K562 (cell line): Measurements from ENCODE around the gene ST6GALNAC6. TPM values are rescaled to one million over a fixed set of nuclear protein-coding genes. Genes with fewer than 3 reads are reported as not detected.

Experiments used
- ATF7 ChIP-seq: fragments of 450-650 bp; IDR thresholded peaks from 2 replicates; pipeline ENCODE4 v1.7.1; 2014; ENCODE audit warnings: mild to moderate bottlenecking, moderate library complexity
- CCNT2 ChIP-seq: IDR thresholded peaks from 2 replicates; pipeline ENCODE4 v1.6.1; 2011; ENCODE audit warnings: borderline replicate concordance, low read depth, mild to moderate bottlenecking, moderate library complexity, mixed read lengths, low read length; ENCODE audit not compliant: insufficient read length; ENCODE audit errors: extremely low read depth
- CHD2 ChIP-seq: IDR thresholded peaks from 2 replicates; pipeline ENCODE4 v1.6.1; 2011; ENCODE audit warnings: low read depth, low read length
- NCOA1 ChIP-seq: fragments of 450-650 bp; IDR thresholded peaks from 2 replicates; pipeline ENCODE4 v1.6.1; 2016; ENCODE audit warnings: low read depth
- NCOR1 ChIP-seq: fragments of 450-650 bp; IDR thresholded peaks from 2 replicates; pipeline ENCODE4 v1.6.1; 2016; ENCODE audit warnings: mild to moderate bottlenecking, moderate library complexity
- NFE2L1 ChIP-seq: fragments of 450-650 bp; IDR thresholded peaks from 2 replicates; pipeline ENCODE4 v1.6.1; 2016; ENCODE audit warnings: missing genetic modification characterization, low read depth, mild to moderate bottlenecking, missing compliant biosample characterization, moderate library complexity, borderline replicate concordance
- NKRF ChIP-seq: fragments of 450-650 bp; IDR thresholded peaks from 2 replicates; pipeline ENCODE4 v1.6.1; 2016; ENCODE audit warnings: borderline replicate concordance
- RBM22 ChIP-seq: fragments of 200-400 bp; formaldehyde crosslinking; IDR thresholded peaks from 2 replicates; pipeline ENCODE4 v1.6.1; 2018; ENCODE audit warnings: low read length, low read depth; ENCODE audit not compliant: poor library complexity, severe bottlenecking
- SRSF7 ChIP-seq: fragments of 200-400 bp; formaldehyde crosslinking; optimal IDR thresholded peaks from 2 replicates; pipeline ENCODE3; 2017; ENCODE audit warnings: mild to moderate bottlenecking, low read depth, low read length
- ZNF766 ChIP-seq: fragments of 200-800 bp; sonication (Bioruptor generic); conservative IDR thresholded peaks from 2 replicates; pipeline ENCODE4 v1.6.1; 2016; ENCODE audit warnings: missing genetic modification characterization, missing compliant biosample characterization
- polyA plus RNA-seq, 8 experiments: library from polyadenylated mRNA; depleted of rRNA in 4 of 8; stranded (reverse) in 5 of 8; unstranded in 3 of 8; fragments of >200 nt; fragmentation: Nextera tagmentation in 2 of 8; fragmentation: Illumina TruSeq in 1 of 8; extraction: Ambion mirVana in 2 of 8; extraction: Trizol in 1 of 8; gene quantifications; 2 replicates each; pipeline versions ENCODE4 v1.2.1 to v1.2.3, GENCODE V29; 2011 to 2014; ENCODE audit warnings: inconsistent platforms in 1 of 8, missing spikeins in 1 of 8
- total RNA-seq, 7 experiments: library from RNA; depleted of rRNA in 6 of 7; stranded (reverse); fragments of >200 nt in 6 of 7; fragmentation: Illumina TruSeq in 2 of 7; extraction: Trizol in 2 of 7; gene quantifications; 2 replicates each; pipeline versions ENCODE4 v1.2.1 to v1.2.3, GENCODE V29; 2011 to 2021; ENCODE audit warnings: low replicate concordance in 1 of 7
- TF ChIP-seq, protein P1 (sequence below): fragments of 450-650 bp; IDR thresholded peaks from 2 replicates; pipeline ENCODE4 v1.6.1; 2016; ENCODE audit warnings: low read depth
- TF ChIP-seq, protein P2 (sequence below): fragments of 200-800 bp; sonication (Bioruptor generic); IDR thresholded peaks from 2 replicates; pipeline ENCODE4 v1.6.1; 2017; ENCODE audit warnings: missing genetic modification characterization, missing compliant biosample characterization

ST6GALNAC6 gene
- total and polyA plus RNA-seq, 9 of the 15 experiments (the other 6 are each of a cell fraction or from before 2014, with no cell fraction given), result 0.13 to 23.0 (median 14.5) TPM

DNA sequence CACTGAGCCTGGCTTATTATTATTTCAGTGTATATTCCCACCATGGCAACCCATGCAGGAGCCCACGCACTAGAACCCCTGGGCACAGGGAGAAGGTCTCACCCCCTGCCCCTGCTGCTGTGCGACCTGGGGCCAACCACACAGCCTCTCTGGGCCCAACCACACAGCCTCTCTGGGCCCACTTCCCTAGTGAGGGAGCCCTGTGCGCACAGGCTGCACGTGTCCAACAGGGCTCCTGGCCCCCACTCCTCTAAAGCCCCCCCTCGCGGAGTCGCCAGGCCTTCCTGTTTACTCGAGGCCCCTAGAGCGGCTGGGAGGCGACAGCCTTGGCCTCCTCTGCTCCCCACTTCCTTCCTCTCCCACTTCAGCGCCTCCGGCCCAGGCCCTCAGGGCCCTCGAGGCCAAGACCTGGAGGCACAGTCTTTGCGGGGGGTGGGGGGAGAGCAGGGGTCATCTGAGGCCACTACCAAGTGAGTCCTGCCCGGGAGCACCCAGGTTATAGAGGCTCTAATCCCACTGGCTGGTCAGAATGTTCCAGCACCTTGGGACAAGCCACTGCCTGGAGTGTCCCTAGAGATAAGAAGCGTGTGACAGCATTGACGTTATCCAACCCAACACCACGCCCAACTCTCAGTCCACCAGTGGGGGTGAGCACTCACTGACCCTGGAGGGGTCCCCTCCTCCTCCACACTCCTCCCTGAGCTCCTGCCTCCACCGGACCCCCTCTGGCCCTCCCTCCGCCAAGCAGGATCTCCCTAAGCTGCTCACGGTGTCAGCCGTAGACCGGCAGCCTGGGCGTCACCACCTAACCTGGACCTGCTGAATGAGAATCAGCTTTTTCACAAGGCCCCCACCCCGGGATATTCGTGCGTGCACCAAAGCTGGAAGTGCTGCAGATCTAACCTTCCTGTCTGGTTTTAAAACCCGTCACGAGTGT lies 37.1 kb downstream of the ST6GALNAC6 start (continued):
- TF ChIP-seq, protein P1, sequence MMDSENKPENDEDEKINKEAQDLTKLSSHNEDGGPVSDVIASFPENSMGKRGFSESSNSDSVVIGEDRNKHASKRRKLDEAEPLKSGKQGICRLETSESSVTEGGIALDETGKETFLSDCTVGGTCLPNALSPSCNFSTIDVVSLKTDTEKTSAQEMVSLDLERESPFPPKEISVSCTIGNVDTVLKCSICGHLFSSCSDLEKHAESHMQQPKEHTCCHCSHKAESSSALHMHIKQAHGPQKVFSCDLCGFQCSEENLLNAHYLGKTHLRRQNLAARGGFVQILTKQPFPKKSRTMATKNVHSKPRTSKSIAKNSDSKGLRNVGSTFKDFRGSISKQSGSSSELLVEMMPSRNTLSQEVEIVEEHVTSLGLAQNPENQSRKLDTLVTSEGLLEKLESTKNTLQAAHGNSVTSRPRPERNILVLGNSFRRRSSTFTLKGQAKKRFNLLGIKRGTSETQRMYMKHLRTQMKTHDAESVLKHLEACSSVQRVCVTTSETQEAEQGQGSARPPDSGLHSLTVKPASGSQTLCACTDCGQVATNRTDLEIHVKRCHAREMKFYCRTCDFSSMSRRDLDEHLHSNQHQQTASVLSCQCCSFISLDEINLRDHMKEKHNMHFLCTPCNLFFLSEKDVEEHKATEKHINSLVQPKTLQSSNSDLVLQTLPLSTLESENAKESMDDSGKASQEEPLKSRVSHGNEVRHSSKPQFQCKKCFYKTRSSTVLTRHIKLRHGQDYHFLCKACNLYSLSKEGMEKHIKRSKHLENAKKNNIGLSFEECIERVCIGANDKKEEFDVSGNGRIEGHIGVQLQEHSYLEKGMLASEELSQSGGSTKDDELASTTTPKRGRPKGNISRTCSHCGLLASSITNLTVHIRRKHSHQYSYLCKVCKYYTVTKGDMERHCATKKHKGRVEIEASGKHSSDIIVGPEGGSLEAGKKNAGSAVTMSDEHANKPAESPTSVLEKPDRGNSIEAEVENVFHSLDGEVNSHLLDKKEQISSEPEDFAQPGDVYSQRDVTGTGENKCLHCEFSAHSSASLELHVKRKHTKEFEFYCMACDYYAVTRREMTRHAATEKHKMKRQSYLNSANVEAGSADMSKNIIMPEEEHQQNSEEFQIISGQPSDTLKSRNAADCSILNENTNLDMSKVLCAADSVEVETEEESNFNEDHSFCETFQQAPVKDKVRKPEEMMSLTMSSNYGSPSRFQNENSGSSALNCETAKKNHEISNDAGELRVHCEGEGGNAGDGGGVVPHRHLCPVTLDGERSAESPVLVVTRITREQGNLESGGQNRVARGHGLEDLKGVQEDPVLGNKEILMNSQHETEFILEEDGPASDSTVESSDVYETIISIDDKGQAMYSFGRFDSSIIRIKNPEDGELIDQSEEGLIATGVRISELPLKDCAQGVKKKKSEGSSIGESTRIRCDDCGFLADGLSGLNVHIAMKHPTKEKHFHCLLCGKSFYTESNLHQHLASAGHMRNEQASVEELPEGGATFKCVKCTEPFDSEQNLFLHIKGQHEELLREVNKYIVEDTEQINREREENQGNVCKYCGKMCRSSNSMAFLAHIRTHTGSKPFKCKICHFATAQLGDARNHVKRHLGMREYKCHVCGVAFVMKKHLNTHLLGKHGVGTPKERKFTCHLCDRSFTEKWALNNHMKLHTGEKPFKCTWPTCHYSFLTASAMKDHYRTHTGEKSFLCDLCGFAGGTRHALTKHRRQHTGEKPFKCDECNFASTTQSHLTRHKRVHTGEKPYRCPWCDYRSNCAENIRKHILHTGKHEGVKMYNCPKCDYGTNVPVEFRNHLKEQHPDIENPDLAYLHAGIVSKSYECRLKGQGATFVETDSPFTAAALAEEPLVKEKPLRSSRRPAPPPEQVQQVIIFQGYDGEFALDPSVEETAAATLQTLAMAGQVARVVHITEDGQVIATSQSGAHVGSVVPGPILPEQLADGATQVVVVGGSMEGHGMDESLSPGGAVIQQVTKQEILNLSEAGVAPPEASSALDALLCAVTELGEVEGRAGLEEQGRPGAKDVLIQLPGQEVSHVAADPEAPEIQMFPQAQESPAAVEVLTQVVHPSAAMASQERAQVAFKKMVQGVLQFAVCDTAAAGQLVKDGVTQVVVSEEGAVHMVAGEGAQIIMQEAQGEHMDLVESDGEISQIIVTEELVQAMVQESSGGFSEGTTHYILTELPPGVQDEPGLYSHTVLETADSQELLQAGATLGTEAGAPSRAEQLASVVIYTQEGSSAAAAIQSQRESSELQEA, result no peak
- peak; percentile 88 for TF ChIP-seq ZNF766
- no peak for TF ChIP-seq NCOR1
- no peak for TF ChIP-seq NFE2L1 (tag)
- TF ChIP-seq NKRF, result no peak
- no peak; the same call in 1 of the 2 replicates for TF ChIP-seq CHD2
- TF ChIP-seq, protein P2, sequence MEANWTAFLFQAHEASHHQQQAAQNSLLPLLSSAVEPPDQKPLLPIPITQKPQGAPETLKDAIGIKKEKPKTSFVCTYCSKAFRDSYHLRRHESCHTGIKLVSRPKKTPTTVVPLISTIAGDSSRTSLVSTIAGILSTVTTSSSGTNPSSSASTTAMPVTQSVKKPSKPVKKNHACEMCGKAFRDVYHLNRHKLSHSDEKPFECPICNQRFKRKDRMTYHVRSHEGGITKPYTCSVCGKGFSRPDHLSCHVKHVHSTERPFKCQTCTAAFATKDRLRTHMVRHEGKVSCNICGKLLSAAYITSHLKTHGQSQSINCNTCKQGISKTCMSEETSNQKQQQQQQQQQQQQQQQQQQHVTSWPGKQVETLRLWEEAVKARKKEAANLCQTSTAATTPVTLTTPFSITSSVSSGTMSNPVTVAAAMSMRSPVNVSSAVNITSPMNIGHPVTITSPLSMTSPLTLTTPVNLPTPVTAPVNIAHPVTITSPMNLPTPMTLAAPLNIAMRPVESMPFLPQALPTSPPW (CRISPR knock-in tag), result peak; percentile 99
- peak; percentile 97 for TF ChIP-seq ATF7
- TF ChIP-seq RBM22, result peak; percentile 36
- TF ChIP-seq CCNT2, result peak; percentile 85
- TF ChIP-seq SRSF7, result no peak
- peak; percentile 93 for TF ChIP-seq NCOA1
